UCSD-AML1 (cell line): ENCODE measurements around the gene CMPK1.
"Not testable (repeated sequence)": the region's sequence is repeated elsewhere in the genome, so short reads cannot be mapped to it uniquely, and the experiment has no call there.

Source experiments
- DNase-seq: peaks from one replicate; lab custom pipeline; 2025; ENCODE audit not compliant: unreplicated experiment; lab: John Stamatoyannopoulos, UW

Gene CMPK1, protein sequence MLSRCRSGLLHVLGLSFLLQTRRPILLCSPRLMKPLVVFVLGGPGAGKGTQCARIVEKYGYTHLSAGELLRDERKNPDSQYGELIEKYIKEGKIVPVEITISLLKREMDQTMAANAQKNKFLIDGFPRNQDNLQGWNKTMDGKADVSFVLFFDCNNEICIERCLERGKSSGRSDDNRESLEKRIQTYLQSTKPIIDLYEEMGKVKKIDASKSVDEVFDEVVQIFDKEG

DNA sequence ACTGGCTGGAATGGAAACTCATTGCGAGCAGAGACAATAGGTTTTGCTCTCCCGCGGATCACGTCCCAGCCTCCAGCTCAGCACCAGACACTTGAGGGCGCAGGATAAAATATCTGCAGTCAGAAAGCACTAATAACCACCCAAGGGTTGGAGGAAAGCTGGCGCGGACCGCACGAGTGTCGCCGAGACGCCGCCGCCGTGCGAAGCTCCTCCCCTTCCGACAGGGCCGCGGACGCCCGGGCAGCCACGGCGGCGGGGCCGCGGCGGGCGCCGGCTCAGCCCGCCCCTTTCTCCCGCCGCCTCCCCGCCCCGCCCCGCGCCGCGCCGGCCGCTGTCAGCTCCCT lies at the start of gene CMPK1:
CMPK1 (plus strand) TSS at position 213 of the 344 bp plus-strand sequence. CDS start 156 bp downstream, outside the sequence.
- DNase-seq, result peak; percentile 86

DNA sequence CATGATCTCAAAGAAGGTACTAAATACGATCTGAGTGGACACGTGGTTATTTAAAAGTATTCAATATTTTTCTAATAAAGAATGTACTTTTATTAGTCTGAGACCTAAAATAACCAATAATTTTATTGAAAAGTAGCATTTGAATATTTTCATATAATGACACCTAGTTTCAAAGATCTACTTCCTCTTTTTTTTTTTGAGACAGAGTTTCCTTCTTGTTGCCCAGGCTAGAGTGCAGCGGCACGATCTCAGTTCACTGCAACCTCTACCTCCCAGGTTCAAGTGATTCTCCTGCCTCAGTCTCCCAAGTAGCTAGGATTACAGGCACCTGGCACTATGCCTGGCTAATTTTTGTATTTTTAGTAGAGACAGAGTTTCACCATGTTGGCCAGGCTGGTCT lies 45.5 kb upstream of the CMPK1 start:
- DNase-seq, result not testable (repeated sequence)

DNA sequence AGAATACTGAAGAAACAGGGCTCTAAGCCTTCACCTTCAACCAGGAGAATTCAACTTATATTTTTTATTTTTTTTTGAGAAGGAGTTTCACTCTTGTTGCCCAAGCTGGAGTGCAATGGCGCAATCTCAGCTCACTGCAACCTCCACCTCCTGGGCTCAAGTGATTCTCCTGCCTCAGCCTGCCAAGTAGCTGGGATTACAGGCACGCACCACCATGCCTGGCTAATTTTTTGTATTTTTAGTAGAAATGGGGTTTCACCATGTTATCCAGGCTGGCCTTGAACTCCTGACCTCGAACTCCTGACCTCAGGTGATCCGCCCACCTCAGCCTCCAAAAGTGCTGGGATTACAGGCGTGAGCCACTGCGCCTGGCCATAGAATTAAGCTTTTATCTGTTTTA lies 38.7 kb upstream of the CMPK1 start:
- DNase-seq, result not testable (repeated sequence)

DNA sequence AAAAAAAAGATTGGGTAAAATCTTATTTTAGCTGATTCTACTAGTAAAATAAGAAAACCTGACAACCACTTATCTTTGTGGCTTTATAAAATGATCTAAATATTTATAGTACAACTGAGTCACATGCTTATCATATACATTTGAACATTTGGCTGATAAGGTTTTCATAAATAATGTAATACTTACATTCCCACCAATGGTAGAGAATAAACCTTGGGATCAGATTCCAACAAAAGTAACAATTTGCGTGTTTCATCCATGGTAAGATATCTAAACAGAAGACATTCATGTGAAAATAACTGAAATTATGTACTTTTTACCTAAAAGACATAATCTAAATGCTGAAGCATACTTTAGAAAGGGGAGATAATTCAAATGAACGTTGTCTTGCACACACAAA lies 38.0 kb upstream of the CMPK1 start:
- DNase-seq, result no peak

DNA sequence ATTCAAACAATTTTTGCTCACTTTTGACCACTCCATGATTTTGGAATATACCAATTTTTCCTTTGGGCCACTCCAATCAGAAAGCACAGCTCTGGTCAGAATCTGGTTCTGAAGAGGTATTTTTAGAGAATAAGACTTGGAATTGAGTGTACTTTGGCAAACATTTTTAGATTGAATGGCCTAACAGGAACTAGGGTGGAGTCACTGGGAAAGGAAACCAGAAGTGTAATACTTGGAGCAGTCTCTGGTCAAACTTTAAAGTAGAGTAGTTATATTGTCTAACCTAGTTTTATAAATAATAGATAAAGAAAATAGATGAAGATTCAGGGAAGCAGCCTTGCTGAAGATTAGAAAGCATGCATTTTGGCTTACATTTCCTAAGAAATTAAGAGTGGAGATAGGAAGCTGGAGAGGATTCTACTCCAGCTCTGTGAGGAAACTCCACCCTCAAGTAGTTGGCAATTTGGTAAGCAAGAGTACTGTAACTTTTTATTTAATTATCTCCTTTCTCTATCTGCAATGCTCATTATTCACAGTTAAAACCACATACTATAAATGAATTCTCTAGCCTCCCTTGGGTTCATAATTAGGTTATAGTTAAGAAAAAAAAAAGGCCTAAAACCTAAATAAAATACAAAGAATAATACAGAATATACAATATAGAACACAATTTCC lies 35.4 kb upstream of the CMPK1 start:
- DNase-seq, result no peak

DNA sequence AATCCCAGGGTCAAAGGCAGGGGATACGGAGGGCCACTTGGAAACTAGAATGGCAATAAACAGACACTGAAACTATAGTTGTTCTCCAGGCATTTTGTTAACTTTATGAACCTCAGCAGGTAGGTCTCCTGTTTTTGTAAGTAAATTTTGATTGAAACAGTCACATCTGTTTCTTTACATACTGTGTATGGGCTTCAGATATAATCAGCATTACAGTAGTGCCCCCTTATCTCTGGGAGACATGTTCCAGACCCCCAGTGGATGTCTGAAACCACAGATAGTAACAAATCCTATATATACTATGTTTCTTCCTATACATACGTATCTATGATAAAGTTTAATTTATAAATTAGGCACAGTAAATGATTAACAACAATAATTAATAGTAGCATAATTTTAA lies 31.1 kb upstream of the CMPK1 start:
- DNase-seq, result no peak

DNA sequence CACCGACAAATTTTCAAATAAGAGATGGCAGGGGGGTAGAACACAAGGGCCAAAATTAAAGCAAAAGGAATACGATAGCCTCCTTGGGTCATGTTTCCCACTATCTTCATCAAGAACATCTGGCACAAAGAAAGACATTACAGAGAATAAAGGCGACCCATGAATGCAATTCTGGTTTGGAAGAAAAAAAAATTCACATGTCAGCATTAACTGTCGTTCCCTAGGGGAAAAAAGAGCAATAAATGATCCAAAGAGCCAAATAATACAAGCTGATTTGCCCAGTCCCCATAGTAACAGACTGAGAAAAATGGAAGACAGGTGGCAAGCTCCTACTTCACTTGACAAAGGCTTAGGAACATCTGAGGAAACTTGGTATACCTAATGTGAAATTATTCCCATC lies 24.2 kb upstream of the CMPK1 start:
- no peak for DNase-seq

DNA sequence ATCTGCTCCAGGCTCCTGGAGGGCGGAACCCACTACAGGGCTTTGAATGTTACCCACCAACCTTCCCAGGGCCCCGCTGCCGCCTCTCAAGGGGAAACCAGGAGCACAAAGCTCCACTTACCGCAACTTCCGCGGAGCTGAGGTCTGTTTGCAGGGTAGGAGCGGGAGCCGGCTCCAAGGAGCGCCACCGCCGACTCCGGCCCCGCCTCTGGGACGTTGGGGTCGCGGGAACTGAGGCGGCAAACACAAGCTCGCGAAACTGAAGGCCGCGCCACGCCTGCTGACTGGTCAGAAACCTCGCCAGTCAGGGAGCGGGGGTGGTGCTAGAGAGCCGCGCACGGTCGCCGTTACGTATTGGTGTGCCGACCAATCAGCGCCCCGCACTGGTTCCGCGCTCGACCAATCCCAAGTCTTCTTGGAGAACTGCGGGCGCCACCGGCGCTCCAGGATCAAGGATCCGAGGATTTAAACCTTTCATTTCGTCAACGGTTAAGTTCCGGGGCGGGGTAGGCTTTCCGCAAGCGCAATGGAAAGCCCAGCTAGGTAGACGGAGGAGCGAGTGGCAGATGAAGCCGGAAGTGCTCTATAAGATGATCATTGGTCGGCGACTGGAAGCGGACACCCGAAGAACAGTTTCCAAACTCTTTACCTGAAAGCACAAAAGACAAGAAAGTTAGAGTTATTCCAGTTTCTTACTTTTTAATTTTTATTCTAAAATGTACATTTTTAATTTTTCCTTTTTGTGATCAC lies 19.5 kb upstream of the CMPK1 start, which contains the start of gene STIL:
STIL (minus strand) TSS at position 233 of the 750 bp plus-strand sequence. CDS start 3,828 bp downstream, outside the sequence.
- peak; percentile 99 for DNase-seq

DNA sequence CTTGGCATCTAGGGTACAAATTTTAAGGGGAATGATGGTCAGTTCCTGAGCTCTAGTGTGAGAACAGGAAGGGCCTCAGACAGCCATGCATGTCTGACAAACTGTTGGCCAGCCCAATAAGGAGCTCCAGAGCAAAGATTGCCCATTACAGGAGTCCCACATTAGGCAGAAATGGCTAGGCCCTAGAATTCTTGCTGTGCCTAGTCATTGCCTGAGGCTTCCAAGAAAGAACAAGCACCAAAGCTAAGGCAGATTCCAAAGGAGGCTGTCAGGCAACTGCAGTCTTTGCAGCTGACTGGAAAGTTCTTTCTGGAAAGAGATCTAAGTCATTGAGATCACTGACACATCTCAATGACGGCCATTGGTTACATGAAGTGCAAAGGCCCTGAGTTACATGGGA lies 15.7 kb upstream of the CMPK1 start:
- no peak for DNase-seq

DNA sequence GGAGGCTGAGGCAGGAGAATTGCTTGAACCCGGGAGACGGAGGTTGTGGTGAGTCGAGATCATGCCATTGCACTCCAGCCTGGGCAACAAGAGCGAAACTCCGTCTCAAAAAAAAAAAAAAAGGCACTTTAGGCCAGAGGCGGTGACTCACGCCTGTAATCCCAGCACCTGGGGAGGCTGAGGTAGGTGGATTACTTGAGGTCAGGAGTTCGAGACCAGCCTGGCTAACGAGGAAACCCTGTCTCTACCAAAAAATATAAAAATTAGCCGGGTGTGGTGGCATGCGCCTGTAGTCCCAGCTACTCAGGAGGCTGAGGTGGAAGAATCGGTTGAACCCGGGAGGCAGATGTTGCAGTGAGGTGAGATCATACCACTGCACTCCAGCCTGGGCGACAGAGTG lies 13.6 kb upstream of the CMPK1 start:
- DNase-seq, result not testable (repeated sequence)

DNA sequence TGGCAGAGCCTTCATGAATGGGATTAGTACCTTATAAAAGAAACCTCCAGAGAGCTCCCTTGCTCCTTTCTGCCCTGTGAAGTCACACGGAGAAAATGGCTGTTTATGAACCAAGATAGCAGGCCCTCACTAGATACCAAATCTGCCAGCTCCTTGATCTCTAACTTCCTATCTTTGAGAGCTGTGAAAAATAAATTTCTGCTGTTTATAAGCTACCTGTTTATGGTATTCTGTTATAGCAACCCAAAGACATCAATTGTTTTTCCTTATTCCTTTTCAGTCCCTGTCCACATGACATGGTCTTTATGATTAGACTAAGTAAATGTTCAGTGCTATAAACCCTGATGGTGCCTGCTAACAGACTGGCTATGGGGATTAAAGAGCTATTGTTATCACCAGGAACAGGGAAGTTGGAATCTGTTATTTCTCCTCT lies 10.0 kb upstream of the CMPK1 start:
- no peak for DNase-seq

DNA sequence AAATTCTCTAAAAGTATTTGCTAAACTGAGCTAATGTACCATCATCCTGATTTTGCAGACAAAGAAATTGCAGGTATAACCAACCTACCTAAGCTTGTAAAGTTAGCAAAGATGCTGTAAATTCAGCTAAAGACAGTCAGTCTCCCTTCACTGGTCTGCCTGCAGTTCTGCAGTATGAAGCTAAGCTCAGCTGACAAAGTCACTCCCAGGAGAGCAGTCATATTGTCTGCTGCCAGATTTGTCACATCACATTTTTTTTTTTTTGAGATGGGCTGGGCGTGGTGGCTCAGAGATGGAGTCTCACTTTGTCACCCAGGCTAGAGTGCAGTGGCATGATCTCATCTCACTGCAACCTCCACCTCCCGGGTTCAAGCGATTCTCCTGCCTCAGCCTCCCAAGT lies 8.9 kb upstream of the CMPK1 start:
- no peak for DNase-seq

DNA sequence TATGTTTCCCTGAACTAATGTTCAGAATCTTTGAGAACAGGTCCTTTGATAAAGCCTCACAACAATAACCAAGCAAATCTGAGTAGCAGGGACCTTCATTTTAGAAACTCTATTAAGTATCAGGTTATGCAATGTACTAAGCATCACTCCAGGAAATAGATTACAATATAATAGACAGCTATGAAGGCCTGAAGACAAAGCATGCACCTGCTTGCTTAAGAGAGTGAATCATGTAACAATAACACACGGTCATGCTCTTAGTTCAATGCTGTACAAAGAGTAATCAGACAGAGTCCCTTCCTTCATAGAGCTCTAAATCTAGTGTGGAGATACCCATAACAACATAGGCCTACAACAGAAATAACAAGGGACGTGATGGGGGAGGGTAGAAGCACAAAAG lies 8.1 kb upstream of the CMPK1 start:
- no peak for DNase-seq

DNA sequence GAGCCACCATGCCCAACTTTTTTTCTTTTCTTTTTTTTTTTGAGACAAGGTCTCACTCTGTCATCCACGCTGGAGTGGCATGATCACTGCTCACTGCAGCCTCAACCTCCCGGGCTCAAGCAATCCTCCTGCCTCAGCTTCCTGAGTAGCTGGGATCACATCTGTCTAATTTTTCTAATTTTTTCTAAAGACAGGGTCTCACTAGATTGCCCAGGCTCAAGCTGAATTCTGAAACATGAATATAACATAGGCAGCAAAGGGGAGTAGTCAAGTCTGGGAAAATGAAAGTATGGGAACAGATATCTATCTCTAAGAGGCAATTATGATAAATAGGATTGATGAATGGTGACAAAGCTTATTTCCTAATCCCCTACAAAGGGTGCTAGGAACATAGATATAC lies 7.3 kb upstream of the CMPK1 start:
- DNase-seq, result no peak

DNA sequence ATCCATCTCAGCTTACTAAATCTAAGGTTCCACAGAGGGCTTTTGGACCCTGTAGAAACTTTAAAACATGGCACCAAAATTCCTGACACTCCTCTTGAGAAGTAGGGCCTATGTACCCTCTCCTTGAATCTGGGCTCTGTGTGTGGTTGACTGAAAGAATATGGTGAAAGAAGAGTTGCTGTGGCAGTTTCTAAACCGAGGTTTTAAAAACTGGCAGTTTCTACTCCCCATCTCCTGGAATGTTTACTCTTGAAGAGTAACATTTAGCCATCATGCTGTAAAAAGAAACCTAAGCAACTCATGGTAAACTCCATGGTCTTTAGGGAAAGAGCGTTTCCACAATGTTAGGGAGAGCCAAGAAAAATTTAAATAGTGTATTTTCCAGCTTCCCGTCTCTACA lies 4.6 kb upstream of the CMPK1 start:
- DNase-seq, result no peak

DNA sequence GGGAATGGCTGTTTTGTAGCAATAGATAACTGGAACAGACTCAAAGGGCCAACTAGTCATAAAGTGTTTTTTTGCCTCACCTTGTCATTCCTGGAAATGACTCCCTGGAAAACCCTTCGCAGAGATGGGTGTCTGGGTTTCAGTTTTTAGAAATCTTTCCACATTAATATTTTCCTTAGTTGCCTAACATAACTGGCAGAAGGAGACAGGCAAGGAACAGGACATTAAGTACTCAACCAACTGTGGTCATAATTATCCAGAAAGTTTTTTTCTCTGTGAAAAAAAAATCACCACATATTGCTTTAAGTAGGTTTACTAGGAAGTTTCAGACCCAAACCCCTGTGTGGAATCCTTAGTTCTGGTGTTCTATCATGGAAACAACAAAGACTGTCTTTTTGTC lies 3.4 kb upstream of the CMPK1 start:
- DNase-seq, result no peak

DNA sequence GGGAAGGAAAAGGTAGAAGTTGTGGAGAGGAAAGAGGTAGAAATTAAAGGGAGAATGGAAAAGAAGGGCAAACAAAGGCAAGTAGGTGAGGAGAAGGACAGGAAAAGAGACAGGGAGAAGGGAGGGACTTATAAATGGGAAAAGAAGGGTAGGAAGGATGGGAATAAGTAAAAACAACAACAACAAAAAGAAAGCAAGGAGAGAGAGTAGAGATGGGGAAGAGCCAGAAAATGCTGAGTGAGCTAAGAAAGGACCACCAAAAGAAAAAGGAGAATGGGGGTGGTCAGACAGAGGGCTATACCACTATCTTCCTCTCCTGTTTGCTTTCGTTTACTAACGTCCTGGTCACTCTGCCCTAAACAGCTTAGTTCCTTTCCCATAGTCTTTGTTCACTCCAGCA lies 1.7 kb upstream of the CMPK1 start:
- no peak for DNase-seq

DNA sequence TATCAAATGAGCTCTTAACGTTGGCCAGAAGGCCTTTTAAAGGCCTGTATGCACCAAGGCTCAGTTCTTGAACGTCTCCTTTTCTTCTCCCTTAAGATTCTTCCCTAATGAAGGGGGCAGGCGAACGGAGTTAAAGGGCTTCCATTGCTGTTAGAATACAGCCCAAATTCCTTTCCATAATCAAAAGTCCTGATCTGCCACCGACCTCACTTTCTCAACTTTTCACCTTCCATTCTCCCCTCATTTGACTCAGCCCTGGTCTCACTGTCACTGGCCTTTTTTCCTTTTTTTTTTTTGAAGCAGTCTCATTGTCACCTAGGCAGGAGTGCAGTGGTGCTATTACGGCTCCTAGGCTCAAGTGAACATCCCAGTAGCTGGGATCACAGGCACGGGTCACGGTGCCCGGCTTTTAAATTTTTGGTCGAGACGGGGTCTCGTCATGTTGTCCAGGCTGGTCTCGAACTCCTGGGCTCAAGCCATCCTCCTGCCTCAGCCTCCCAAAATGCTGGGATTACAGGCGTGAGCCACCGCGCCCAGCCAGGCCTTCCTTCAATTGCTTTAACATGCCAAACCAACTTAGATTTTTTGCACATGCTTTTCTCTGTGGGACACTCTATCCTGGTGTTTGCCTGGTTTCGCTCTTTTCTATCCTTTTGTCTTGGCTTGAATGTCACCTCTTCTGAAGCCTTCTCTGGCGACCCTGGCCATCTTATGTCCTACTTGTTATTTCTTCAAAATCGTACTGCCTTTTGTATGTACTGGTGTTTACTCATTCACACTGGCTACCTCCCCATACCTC lies 612 bp upstream of the CMPK1 start:
- no peak for DNase-seq

DNA sequence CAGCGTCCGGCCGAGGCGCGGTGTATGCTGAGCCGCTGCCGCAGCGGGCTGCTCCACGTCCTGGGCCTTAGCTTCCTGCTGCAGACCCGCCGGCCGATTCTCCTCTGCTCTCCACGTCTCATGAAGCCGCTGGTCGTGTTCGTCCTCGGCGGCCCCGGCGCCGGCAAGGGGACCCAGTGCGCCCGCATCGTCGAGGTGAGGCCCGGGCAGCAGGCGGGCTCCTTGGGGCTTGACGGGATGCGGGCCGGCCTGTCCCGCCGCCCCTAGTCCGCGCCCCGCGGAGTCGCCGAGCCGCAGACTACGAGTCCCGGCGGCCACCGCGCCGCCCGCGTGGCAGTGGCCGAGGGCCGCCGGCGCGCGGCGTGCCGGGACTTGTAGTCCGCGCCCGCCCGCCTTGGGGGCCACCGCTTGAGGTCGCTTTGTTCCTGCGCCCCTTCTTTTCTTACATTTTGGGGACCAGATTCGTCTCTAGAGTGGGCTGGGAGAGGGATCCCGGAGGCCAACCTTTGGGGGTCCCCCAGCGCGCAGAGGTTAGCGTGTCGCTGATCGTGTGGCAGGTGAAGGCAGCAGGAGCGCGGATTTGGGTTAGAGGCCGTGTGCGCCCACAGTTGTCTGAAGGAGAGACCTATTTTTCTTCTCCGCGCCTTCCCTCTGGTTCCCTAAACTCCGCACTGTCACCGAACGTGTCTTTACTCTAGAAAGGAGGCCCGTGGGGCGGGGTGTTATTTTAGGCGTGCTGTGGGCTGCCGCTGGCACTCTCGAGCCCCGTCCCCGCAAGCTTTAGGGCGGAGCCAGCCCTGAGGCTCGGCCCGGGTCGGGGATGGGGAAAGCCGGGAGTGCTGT lies 553 bp downstream of the CMPK1 start:
- DNase-seq, result peak; percentile 83

DNA sequence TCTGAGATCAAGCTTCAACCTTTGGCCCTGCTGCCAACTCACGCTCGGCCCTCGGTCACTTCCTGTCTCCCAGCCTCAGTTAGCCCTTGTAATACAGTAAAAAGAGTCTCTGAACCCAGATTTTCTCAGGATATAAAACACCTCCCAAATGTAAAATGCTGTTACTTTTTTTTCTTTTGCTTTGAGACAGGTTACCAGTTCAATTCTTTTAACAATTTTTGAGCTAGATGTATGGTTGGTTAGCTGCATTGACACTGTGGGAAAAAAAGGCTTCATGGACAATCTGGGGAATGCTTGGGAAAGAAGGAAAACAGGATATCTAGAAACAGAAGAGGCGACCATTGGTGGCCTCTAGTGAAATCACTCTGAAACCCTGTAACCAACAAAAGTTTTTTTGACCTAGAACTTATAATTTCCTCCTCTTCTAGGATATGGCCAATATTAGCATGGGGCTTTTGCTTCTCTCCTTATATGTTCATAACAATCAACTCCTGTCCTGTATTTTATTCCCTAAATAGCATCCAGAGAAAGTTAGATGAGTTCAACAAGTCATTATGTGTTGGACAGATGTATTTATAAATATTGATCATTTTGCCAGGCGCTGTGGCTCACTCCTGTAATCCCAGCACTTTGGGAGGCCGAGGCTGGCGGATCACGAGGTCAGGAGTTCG lies 1.3 kb downstream of the CMPK1 start:
- DNase-seq, result no peak
